ACC112 (cell line): Measurements from ENCODE around the gene LRRC46.

Experiments used
- H2AFZ ChIP-seq: fragments of 200-600 bp; sonication (generic); one replicate; pipeline ENCODE4 v1.6.0; 2017; ENCODE audit warnings: antibody characterized with exemption, low read length; ENCODE audit not compliant: unreplicated experiment
- H3K27ac ChIP-seq: fragments of 200-600 bp; sonication (generic); 2 replicates; pipeline ENCODE4 v1.5.1; 2014; ENCODE audit warnings: low read depth, mild to moderate bottlenecking, antibody characterized with exemption, low read length, moderate library complexity
- H3K27me3 ChIP-seq: fragments of 200-600 bp; sonication (generic); 2 replicates; pipeline ENCODE4 v1.6.1; 2014; ENCODE audit warnings: mild to moderate bottlenecking, antibody characterized with exemption, low read length, moderate library complexity, mixed read lengths; ENCODE audit not compliant: insufficient read depth
- H3K36me3 ChIP-seq: fragments of 200-600 bp; sonication (generic); 2 replicates; pipeline ENCODE4 v1.6.1; 2016; ENCODE audit warnings: mild to moderate bottlenecking, antibody characterized with exemption, low read length, moderate library complexity, mixed read lengths; ENCODE audit not compliant: insufficient read depth
- H3K4me1 ChIP-seq: fragments of 200-600 bp; sonication (generic); one replicate; pipeline ENCODE4 v1.6.1; 2016; ENCODE audit warnings: low read length, mixed read lengths; ENCODE audit not compliant: insufficient read depth, unreplicated experiment, control insufficient read depth
- H3K4me3 ChIP-seq: fragments of 200-600 bp; sonication (generic); 2 replicates; pipeline ENCODE4 v1.5.1; 2014; ENCODE audit warnings: mild to moderate bottlenecking, low read depth, low read length
- H3K79me2 ChIP-seq: fragments of 200-600 bp; sonication (generic); one replicate; pipeline ENCODE4 v1.6.0; 2016; ENCODE audit warnings: low read length; ENCODE audit not compliant: control insufficient read depth, unreplicated experiment, insufficient read depth

The LRRC46 gene

DNA sequence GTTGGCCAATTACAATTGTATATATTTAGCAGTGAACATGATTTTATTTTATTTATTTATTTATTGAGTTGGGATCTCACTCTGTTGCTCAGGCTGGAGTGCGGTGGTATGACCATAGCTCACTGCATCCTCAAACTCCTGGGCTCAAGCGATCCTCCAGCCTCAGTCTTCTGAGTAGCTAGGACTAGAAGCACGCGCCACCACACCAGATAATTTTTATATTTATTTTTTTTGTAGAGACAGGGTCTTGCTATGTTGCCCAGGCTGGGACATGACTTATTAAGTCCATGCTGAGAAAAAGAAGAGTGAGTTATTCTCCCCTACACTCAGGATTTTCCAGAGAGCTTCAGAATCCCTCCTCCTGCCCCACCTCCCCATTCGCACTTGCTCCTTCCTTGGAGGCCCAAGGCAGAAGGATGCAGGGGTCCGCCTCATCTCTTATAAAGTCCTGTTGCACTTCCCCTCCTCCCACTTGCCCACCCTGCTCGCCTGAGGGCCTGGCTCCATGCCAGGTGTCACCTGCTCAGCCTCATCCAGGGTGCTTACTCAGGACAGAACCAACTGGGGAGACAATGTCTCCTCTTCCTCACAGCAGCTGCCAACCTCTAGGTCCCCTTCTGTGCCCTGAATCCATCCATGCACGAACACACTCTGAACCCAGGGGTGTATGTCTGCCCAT is 48.4 kb downstream of the LRRC46 start:
- Histone ChIP-seq H3K27ac (no peak overlapping the region), H3K4me3 (no peak overlapping the region), H3K79me2 (no peaks in the 10 kb centered on the region), H2AFZ (no peak overlapping the region), H3K36me3 (no peaks in the 10 kb centered on the region), H3K27me3 (peaks cover under 1% of the 10 kb centered on the region; the same call in 1 of the 2 replicates), H3K4me1 (peaks cover 26% of the 10 kb centered on the region)

- H3K27me3 ChIP-seq: no peaks in the 10 kb centered on the region
- peak overlapping the region; percentile 28 for H2AFZ ChIP-seq
- H3K36me3 ChIP-seq: no peaks in the 10 kb centered on the region
- peak overlapping the region; percentile 58 for H3K27ac ChIP-seq
- H3K4me3 ChIP-seq: peak overlapping the region; percentile 27
- H3K79me2 ChIP-seq: no peaks in the 10 kb centered on the region
- peaks cover 23% of the 10 kb centered on the region for H3K4me1 ChIP-seq
These were observed 50.8 kb downstream of the LRRC46 start for GRCh38 chr17:47882247-47882646.

DNA sequence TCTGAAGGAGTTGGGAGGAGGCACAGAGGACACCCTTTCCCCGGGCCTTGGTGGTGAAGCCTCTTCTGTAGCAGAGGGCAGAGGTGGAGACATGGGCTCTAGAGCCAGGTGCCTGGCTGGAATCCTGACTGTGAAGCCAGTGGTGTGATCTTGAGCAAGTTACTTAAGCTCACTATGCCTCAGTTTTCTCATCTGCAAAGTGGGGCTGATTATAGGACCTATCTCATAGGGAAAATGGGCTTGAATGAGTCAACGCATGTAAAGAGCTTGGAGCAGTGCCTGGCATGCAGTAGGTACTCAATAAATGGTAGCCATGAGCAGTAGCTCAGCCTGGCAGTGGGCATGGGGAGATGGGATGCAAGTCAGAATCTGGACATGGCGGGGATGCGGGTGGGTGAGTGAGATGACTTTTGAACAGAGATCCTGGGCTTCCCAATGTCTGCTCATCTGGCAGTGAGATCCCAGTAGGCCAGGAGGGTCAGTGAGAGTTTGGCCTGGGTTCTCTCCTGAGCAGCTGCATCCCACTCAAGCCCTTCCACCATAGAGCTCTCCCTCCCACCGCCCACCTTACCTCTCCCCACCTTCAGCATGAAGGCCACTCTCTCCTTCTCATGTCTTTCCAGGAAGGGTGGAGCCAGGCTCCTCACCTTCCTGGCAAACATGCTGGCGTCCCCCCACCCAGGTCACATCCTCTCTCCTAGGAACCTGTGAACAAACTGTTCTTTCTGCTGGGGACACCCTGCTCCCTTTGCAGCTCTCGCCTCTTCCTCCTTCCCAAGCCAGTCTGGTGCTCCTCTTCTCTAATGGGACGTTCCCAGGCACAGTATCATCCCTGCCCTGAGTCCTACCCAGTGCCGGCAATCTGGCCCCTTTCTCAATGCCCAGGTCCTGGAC is 51.5 kb downstream of the LRRC46 start:
- H3K4me1 ChIP-seq: peaks cover 22% of the 10 kb centered on the region
- H3K27ac ChIP-seq: peak overlapping the region; percentile 58
- H3K27me3 ChIP-seq: no peaks in the 10 kb centered on the region
- no peaks in the 10 kb centered on the region for H3K79me2 ChIP-seq
- no peaks in the 10 kb centered on the region for H3K36me3 ChIP-seq
- peak overlapping the region; percentile 27 for H3K4me3 ChIP-seq
- H2AFZ ChIP-seq: no peak overlapping the region

- Histone ChIP-seq H2AFZ (no peak overlapping the region), H3K27ac (no peak overlapping the region), H3K4me3 (no peak overlapping the region), H3K36me3 (no peaks in the 10 kb centered on the region), H3K4me1 (peaks cover 13% of the 10 kb centered on the region), H3K79me2 (no peaks in the 10 kb centered on the region), H3K27me3 (no peaks in the 10 kb centered on the region)
These were observed 52.3 kb downstream of the LRRC46 start for GRCh38 chr17:47883589-47884426.

DNA sequence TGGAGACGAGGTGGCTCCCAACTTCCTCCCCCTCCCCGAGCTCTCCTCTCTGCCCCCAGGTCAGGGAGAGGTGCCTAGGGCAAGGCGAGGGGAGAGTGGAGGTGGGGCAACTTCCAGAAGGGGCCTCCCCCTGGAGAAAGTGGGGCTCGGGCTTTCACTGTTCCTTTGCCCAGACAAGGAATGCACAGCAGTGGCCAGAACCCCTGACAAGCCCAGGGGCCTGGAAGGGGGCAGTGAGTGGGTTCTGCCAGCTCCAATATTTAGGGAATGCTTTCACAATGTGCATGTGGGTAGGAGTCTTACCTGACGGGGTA is 52.9 kb downstream of the LRRC46 start:
- H3K4me1 ChIP-seq: peaks cover 9% of the 10 kb centered on the region
- no peak overlapping the region for H2AFZ ChIP-seq
- H3K36me3 ChIP-seq: no peaks in the 10 kb centered on the region
- H3K4me3 ChIP-seq: no peak overlapping the region
- no peak overlapping the region for H3K27ac ChIP-seq
- no peaks in the 10 kb centered on the region for H3K27me3 ChIP-seq
- H3K79me2 ChIP-seq: no peaks in the 10 kb centered on the region

- H3K27me3 ChIP-seq: no peaks in the 10 kb centered on the region
- no peaks in the 10 kb centered on the region for H3K36me3 ChIP-seq
- peaks cover 9% of the 10 kb centered on the region for H3K4me1 ChIP-seq
- H2AFZ ChIP-seq: no peak overlapping the region
- no peaks in the 10 kb centered on the region for H3K79me2 ChIP-seq
- no peak overlapping the region for H3K4me3 ChIP-seq
- no peak overlapping the region for H3K27ac ChIP-seq
These were observed 53.6 kb downstream of the LRRC46 start for GRCh38 chr17:47884905-47885730.
